ENCODE data around the gene RCAN2.

- TF ChIP-seq CTCF (IDR thresholded peaks at IDR 0.05; ENCODE audit: insufficient read depth, low read length) (no peak), POLR2AphosphoS5 (IDR thresholded peaks at IDR 0.05; ENCODE audit: low read depth) (no peak), REST (IDR thresholded peaks at IDR 0.05; ENCODE audit: insufficient replicate concordance, low read depth) (no peak), GABPA (IDR thresholded peaks at IDR 0.05; ENCODE audit: low read depth) (no peak), SPI1 (IDR thresholded peaks at IDR 0.05; ENCODE audit: borderline replicate concordance, low read depth) (no peak)
These were observed 219.5 kb downstream of the RCAN2 start for GRCh38 chr6:46271728-46272127.

All from HL-60 (cell line).